ENCODE results near the gene RLN3.

DNA sequence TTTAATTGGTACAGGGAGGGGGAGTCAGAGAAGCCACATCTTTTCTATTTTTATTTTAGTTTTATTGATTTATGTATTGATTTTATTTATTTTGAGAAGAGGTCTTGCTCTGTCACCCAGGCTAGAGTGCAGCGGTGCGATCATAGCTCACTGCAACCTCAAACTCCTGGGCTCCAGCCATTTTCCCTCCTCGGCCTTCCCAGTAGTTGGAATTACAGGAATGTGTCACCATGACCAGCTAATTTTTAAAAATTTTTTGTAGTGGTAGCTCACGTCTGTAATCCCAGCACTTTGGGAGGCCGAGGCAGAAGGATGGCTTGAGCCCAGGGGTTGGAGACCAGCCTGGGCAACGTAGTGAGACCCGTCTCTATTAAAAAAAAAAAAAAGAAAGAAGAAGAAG lies 7.8 kb downstream of the RLN3 start:
- TF ChIP-seq, protein P1, sequence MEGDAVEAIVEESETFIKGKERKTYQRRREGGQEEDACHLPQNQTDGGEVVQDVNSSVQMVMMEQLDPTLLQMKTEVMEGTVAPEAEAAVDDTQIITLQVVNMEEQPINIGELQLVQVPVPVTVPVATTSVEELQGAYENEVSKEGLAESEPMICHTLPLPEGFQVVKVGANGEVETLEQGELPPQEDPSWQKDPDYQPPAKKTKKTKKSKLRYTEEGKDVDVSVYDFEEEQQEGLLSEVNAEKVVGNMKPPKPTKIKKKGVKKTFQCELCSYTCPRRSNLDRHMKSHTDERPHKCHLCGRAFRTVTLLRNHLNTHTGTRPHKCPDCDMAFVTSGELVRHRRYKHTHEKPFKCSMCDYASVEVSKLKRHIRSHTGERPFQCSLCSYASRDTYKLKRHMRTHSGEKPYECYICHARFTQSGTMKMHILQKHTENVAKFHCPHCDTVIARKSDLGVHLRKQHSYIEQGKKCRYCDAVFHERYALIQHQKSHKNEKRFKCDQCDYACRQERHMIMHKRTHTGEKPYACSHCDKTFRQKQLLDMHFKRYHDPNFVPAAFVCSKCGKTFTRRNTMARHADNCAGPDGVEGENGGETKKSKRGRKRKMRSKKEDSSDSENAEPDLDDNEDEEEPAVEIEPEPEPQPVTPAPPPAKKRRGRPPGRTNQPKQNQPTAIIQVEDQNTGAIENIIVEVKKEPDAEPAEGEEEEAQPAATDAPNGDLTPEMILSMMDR (conservative IDR thresholded peaks at IDR 0.05; ENCODE audit: low read depth, low read length) = no peak
- no peak for TF ChIP-seq EZH2 (IDR thresholded peaks at IDR 0.05; ENCODE audit: low read length, unreplicated experiment)
- no peak for TF ChIP-seq EZH2phosphoT487 (IDR thresholded peaks at IDR 0.05; ENCODE audit: borderline replicate concordance, low read length)

Data from PC-3 (cell line).